HG02763 (cell line): Measurements from ENCODE around the gene FLOT2.
"Not testable (repeated sequence)": the region's sequence is repeated elsewhere in the genome, so short reads cannot be mapped to it uniquely, and the experiment has no call there.

Source experiments
- ATAC-seq: cut with Tn5 transposase; IDR thresholded peaks from one replicate; pipeline ENCODE4 v1.9.1; 2021; ENCODE audit warnings: mild to moderate bottlenecking, moderate library complexity; ENCODE audit not compliant: unreplicated experiment

FLOT2 gene

DNA sequence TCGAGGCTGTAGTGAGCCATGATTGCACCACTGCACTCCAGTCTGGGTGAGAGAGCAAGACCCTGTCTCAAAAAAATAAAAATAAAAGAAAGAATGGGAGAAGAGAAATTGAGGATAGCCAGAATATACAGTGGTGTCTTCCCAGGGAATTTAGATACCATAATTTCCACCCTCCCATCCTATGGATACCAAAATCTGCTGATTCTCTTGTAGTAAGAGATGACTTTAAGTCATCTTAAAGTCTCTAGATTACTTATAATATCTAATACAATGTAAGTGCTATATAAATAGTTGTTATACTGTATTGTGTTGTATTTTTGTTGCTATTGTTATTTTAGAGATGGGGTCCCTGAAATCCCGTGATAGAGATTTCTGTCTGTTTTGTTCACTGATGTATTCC is 44.2 kb downstream of the FLOT2 start:
- no peak for ATAC-seq

- no peak for ATAC-seq
Measured at GRCh38 chr17:28849281-28849680, 48.3 kb downstream of the FLOT2 start.

DNA sequence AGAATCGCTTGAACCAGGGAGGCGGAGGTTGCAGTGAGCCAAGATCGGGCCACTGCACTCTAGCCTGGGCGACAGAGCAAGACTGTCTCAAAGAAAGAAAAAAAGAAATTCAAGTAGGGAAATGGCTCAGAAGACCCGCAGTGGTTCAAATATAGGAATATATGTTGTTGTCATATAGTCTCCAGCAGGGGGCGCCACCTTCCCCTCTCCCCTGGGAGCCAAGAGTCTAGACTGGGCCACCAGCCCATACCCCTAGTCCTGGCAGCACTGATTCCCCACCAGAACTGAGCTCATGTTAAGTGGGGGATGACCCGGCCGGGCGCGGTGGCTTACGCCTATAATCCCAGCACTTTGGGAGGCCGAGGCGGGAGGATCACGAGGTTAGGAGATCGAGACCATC is 48.9 kb downstream of the FLOT2 start:
- not testable (repeated sequence) for ATAC-seq

DNA sequence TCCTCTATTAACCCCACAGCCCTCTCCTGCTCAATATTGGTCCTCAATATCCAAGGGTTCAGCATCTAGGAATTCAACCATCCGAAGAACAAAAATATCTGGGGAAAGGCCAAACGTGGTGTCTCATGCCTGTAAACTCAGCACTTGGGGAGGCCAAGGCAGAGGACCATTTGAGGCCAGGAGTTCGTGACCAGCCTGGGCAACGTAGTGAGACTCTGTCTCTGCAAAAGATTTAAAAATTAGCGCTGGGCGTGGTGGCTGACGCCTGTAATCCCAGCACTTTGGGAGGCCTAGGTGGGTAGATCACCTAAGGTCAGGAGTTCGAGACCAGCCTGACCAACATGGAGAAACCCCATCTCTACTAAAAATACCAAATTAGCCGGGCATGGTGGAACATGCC is 50.8 kb downstream of the FLOT2 start:
- ATAC-seq: not testable (repeated sequence)

DNA sequence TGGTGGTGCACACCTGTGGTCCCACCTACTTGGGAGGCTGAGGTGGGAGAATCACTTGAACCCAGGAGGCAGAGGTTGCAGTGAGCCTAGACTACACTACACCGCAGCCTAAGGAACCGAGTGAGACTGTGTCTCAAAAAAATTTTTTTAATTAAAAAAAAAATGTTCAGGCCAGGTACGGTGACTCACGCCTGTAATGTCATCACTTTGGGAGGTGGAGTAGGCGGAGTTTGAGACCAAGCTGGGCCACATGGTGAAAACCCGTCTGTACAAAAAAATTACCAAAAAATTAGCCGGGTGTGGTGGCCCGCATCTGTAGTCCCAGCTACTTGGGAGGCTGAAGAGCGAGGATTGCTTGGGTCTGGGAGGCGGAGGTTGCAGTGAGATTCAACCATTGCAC is 51.3 kb downstream of the FLOT2 start:
- no peak for ATAC-seq

DNA sequence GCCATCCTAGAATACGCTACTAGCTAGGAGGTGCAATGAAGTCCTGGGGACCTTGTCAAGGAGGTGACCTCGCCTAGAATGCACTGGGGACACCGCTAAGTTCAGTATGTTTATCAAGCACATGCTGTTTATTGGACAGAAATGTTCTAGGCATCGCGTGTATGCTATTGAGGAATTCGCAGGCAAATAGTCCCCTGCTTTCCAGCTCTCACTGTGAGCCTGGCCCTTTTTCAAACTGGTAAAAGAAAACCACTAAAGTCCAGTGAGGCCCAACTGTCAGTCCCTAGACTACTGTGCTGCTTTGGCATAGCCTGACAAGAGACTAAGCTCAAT is 53.8 kb downstream of the FLOT2 start:
- ATAC-seq: no peak

DNA sequence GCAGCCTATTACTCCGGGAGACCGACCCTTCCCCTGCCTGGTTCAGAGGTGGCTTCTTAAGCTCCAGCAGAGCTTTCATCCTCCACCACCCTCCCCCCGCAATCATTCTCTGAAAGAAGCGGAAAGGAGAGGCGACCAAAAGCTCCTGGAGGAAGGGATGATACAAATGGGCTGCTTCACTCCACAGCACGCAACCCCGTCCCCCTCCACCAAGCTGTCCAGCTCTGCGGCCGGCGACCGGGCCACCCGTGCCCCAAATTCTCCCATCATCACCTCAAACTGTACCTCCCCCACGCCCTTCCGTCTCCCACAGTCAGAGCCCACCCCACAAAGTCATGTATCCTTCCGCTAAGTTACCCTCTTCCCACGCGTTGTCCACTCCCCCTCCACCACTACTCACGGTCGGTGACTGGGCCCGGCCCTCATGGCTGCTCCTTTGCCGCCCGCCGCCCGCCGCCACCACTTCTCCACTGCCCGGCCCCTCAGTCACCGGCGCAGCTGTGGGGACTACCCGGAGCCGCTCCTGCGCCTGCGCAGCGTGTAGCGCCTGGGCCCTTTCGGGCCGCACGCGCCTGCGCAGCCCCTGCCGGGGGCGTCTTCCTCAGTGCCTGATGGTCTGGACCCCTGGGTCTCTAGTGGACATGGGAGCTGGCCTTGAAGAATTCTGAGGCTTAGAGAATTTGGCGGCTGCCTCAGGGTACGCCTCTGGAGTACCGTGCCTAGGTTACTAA is 55.1 kb downstream of the FLOT2 start, which contains the start of gene FAM222B:
TSS of gene FAM222B (minus strand) at position 509 of the 731 bp plus-strand sequence. CDS start 76,123 bp downstream, outside the sequence.
- peak; percentile 88 for ATAC-seq

DNA sequence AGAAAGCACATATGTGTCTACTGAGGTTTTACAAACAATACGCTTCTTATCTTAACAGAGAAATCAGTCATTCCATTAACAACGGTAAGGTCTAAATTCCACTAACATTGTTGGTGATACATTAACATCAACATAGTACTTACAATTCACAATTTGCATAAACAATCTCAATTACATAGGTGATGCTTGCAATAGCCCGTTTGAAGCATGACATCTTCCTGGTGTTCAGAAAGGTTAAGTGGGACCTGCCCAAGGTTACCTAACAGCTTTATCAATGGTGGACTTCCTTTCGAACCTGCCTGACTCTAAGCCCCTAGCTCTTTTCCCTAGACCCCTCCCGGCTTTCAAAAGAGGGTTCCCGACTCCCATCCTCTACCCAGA is 55.6 kb downstream of the FLOT2 start:
- ATAC-seq: no peak

- no peak for ATAC-seq
Measured at GRCh38 chr17:28839221-28839620, 58.3 kb downstream of the FLOT2 start.

GRCh38 chr17:28836541-28836940 is 61.0 kb downstream of the FLOT2 start:
- not testable (repeated sequence) for ATAC-seq

DNA sequence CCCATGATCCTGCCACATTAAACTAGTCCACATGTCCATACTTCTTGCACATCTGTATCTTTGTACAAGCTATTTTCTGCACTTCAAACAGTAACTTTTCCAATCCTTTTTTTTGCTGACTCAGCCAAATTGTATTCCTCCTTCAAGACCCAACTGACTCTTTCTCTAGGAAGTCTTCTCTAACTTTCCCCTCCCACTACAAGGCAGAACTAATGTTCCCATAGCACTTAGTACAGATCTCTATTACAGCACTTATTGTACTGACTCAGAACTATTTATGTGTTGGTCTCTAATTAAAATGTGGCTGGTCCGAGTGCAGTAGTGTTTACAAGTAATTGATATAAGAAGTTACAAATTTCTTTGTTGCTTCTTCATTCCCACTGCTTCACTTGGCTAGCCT is 63.1 kb downstream of the FLOT2 start:
- ATAC-seq: no peak
